GM12878 (cell line): ENCODE data around the gene C16orf87.

Experiments
- CEBPB ChIP-seq, 2 experiments: fragments of 150-350 bp in 1 of 2; IDR thresholded peaks; 2 replicates each; pipeline ENCODE4 v1.6.1; 2012 to 2014; ENCODE audit warnings: low read depth in 2 of 2, low read length in 2 of 2, borderline replicate concordance in 1 of 2, inconsistent platforms in 1 of 2
- EZH2 ChIP-seq: IDR thresholded peaks from 2 replicates; pipeline ENCODE4 v1.6.1; 2012; ENCODE audit warnings: low read depth, mild to moderate bottlenecking, control low read depth, inconsistent platforms, low read length, borderline replicate concordance; ENCODE audit not compliant: control insufficient read depth
- POLR2A ChIP-seq: IDR thresholded peaks from 2 replicates; pipeline ENCODE4 v1.6.1; 2011; ENCODE audit warnings: low read depth, mild to moderate bottlenecking, low read length
- RAD51 ChIP-seq: fragments of 450-650 bp; IDR thresholded peaks from 2 replicates; pipeline ENCODE4 v1.6.1; 2016; ENCODE audit warnings: moderate library complexity, mild to moderate bottlenecking, inconsistent platforms
- TAF1 ChIP-seq: IDR thresholded peaks from 2 replicates; pipeline ENCODE4 v1.6.1; 2011; ENCODE audit warnings: mild to moderate bottlenecking, low read depth, low read length, borderline replicate concordance
- ZNF207 ChIP-seq: fragments of 450-650 bp; IDR thresholded peaks from 2 replicates; pipeline ENCODE4 v1.6.1; 2014; ENCODE audit warnings: antibody characterized with exemption, mild to moderate bottlenecking, borderline replicate concordance
- ZSCAN29 ChIP-seq: fragments of 450-650 bp; IDR thresholded peaks from 2 replicates; pipeline ENCODE4 v1.6.1; 2017; ENCODE audit warnings: mild to moderate bottlenecking, moderate library complexity
- TF ChIP-seq, protein P1 (sequence below), 3 experiments: IDR thresholded peaks in 2 of 3; conservative IDR thresholded peaks in 1 of 3; 2 replicates each; pipeline ENCODE4 v1.5.1; 2011; ENCODE audit warnings: low read depth in 3 of 3, low read length in 3 of 3, mild to moderate bottlenecking in 3 of 3, control low read depth in 2 of 3, moderate library complexity in 2 of 3, inconsistent platforms in 1 of 3, mixed read lengths in 1 of 3; ENCODE audit not compliant: control insufficient read depth in 2 of 3, insufficient read depth in 1 of 3; ENCODE audit errors: extremely low read depth in 1 of 3
- TF ChIP-seq, protein P2 (sequence below): IDR thresholded peaks from 2 replicates; pipeline ENCODE4 v1.6.1; 2012; ENCODE audit warnings: low read depth, low read length, improper control_type of control experiment
- TF ChIP-seq, protein P3 (sequence below): fragments of 450-650 bp; IDR thresholded peaks from 2 replicates; pipeline ENCODE4 v1.6.1; 2016; ENCODE audit warnings: mild to moderate bottlenecking, moderate library complexity, borderline replicate concordance
- TF ChIP-seq, protein P4 (sequence below): fragments of 450-650 bp; IDR thresholded peaks from 2 replicates; pipeline ENCODE4 v1.6.1; 2017; ENCODE audit warnings: mild to moderate bottlenecking, moderate library complexity
- TF ChIP-seq, protein P5 (sequence below): IDR thresholded peaks from 2 replicates; pipeline ENCODE4 v1.6.1; 2012; ENCODE audit warnings: low read length, inconsistent platforms
- TF ChIP-seq, protein P6 (sequence below): IDR thresholded peaks from 2 replicates; pipeline ENCODE4 v1.6.1; 2011; ENCODE audit warnings: mild to moderate bottlenecking, low read depth, low read length, moderate library complexity; ENCODE audit not compliant: insufficient replicate concordance
- TF ChIP-seq, protein P7 (sequence below): IDR thresholded peaks from 2 replicates; pipeline ENCODE4 v1.6.1; 2011; ENCODE audit warnings: low read depth, mild to moderate bottlenecking, low read length, moderate library complexity, borderline replicate concordance; ENCODE audit errors: extremely low read depth

DNA sequence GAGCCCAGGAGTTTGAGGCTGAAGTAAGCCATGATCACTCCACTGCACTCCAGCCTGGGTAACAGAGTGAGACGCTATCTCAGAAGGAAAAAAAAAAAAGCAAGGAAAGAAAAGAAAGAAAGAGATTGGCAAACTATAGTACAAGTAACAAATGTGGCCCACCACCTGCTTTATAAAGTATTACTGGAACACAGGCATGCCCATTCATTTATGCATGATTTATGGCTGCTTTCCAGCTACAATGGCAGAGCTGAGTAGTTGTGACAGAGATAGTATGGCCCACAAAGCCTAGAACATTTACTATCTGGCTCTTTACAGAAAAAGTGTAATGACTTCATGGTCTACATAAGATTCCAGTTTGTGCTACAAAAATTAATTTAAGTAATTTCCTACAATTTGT is 23.6 kb downstream of the C16orf87 start:
- TF ChIP-seq, protein P1, sequence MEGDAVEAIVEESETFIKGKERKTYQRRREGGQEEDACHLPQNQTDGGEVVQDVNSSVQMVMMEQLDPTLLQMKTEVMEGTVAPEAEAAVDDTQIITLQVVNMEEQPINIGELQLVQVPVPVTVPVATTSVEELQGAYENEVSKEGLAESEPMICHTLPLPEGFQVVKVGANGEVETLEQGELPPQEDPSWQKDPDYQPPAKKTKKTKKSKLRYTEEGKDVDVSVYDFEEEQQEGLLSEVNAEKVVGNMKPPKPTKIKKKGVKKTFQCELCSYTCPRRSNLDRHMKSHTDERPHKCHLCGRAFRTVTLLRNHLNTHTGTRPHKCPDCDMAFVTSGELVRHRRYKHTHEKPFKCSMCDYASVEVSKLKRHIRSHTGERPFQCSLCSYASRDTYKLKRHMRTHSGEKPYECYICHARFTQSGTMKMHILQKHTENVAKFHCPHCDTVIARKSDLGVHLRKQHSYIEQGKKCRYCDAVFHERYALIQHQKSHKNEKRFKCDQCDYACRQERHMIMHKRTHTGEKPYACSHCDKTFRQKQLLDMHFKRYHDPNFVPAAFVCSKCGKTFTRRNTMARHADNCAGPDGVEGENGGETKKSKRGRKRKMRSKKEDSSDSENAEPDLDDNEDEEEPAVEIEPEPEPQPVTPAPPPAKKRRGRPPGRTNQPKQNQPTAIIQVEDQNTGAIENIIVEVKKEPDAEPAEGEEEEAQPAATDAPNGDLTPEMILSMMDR (IDR thresholded peaks at IDR 0.05 in 2 of 3, conservative IDR thresholded peaks at IDR 0.05 in 1 of 3; ENCODE audit: control insufficient read depth in 2 of 3, extremely low read depth in 1 of 3, insufficient read depth in 1 of 3, low read depth in 3 of 3, low read length in 3 of 3): no peak
- no peak for TF ChIP-seq POLR2A
- TF ChIP-seq, protein P2, sequence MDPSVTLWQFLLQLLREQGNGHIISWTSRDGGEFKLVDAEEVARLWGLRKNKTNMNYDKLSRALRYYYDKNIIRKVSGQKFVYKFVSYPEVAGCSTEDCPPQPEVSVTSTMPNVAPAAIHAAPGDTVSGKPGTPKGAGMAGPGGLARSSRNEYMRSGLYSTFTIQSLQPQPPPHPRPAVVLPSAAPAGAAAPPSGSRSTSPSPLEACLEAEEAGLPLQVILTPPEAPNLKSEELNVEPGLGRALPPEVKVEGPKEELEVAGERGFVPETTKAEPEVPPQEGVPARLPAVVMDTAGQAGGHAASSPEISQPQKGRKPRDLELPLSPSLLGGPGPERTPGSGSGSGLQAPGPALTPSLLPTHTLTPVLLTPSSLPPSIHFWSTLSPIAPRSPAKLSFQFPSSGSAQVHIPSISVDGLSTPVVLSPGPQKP: no peak
- TF ChIP-seq ZNF207: no peak
- TF ChIP-seq, protein P3, sequence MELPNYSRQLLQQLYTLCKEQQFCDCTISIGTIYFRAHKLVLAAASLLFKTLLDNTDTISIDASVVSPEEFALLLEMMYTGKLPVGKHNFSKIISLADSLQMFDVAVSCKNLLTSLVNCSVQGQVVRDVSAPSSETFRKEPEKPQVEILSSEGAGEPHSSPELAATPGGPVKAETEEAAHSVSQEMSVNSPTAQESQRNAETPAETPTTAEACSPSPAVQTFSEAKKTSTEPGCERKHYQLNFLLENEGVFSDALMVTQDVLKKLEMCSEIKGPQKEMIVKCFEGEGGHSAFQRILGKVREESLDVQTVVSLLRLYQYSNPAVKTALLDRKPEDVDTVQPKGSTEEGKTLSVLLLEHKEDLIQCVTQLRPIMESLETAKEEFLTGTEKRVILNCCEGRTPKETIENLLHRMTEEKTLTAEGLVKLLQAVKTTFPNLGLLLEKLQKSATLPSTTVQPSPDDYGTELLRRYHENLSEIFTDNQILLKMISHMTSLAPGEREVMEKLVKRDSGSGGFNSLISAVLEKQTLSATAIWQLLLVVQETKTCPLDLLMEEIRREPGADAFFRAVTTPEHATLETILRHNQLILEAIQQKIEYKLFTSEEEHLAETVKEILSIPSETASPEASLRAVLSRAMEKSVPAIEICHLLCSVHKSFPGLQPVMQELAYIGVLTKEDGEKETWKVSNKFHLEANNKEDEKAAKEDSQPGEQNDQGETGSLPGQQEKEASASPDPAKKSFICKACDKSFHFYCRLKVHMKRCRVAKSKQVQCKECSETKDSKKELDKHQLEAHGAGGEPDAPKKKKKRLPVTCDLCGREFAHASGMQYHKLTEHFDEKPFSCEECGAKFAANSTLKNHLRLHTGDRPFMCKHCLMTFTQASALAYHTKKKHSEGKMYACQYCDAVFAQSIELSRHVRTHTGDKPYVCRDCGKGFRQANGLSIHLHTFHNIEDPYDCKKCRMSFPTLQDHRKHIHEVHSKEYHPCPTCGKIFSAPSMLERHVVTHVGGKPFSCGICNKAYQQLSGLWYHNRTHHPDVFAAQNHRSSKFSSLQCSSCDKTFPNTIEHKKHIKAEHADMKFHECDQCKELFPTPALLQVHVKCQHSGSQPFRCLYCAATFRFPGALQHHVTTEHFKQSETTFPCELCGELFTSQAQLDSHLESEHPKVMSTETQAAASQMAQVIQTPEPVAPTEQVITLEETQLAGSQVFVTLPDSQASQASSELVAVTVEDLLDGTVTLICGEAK: no peak
- no peak for TF ChIP-seq TAF1
- no peak for TF ChIP-seq CEBPB (IDR thresholded peaks at IDR 0.05; ENCODE audit: borderline replicate concordance in 1 of 2, low read depth in 2 of 2, low read length in 2 of 2)
- TF ChIP-seq RAD51: no peak
- TF ChIP-seq, protein P4, sequence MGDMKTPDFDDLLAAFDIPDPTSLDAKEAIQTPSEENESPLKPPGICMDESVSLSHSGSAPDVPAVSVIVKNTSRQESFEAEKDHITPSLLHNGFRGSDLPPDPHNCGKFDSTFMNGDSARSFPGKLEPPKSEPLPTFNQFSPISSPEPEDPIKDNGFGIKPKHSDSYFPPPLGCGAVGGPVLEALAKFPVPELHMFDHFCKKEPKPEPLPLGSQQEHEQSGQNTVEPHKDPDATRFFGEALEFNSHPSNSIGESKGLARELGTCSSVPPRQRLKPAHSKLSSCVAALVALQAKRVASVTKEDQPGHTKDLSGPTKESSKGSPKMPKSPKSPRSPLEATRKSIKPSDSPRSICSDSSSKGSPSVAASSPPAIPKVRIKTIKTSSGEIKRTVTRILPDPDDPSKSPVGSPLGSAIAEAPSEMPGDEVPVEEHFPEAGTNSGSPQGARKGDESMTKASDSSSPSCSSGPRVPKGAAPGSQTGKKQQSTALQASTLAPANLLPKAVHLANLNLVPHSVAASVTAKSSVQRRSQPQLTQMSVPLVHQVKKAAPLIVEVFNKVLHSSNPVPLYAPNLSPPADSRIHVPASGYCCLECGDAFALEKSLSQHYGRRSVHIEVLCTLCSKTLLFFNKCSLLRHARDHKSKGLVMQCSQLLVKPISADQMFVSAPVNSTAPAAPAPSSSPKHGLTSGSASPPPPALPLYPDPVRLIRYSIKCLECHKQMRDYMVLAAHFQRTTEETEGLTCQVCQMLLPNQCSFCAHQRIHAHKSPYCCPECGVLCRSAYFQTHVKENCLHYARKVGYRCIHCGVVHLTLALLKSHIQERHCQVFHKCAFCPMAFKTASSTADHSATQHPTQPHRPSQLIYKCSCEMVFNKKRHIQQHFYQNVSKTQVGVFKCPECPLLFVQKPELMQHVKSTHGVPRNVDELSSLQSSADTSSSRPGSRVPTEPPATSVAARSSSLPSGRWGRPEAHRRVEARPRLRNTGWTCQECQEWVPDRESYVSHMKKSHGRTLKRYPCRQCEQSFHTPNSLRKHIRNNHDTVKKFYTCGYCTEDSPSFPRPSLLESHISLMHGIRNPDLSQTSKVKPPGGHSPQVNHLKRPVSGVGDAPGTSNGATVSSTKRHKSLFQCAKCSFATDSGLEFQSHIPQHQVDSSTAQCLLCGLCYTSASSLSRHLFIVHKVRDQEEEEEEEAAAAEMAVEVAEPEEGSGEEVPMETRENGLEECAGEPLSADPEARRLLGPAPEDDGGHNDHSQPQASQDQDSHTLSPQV: no peak
- TF ChIP-seq, protein P5, sequence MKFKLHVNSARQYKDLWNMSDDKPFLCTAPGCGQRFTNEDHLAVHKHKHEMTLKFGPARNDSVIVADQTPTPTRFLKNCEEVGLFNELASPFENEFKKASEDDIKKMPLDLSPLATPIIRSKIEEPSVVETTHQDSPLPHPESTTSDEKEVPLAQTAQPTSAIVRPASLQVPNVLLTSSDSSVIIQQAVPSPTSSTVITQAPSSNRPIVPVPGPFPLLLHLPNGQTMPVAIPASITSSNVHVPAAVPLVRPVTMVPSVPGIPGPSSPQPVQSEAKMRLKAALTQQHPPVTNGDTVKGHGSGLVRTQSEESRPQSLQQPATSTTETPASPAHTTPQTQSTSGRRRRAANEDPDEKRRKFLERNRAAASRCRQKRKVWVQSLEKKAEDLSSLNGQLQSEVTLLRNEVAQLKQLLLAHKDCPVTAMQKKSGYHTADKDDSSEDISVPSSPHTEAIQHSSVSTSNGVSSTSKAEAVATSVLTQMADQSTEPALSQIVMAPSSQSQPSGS: no peak
- TF ChIP-seq, protein P6, sequence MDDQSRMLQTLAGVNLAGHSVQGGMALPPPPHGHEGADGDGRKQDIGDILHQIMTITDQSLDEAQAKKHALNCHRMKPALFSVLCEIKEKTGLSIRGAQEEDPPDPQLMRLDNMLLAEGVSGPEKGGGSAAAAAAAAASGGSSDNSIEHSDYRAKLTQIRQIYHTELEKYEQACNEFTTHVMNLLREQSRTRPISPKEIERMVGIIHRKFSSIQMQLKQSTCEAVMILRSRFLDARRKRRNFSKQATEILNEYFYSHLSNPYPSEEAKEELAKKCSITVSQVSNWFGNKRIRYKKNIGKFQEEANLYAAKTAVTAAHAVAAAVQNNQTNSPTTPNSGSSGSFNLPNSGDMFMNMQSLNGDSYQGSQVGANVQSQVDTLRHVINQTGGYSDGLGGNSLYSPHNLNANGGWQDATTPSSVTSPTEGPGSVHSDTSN: no peak
- no peak for TF ChIP-seq ZSCAN29
- TF ChIP-seq, protein P7, sequence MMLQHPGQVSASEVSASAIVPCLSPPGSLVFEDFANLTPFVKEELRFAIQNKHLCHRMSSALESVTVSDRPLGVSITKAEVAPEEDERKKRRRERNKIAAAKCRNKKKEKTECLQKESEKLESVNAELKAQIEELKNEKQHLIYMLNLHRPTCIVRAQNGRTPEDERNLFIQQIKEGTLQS: no peak
- no peak for TF ChIP-seq EZH2
